GM23248 (cell line): Measurements from ENCODE around the gene DCAF7.

Experiments
- EZH2 ChIP-seq: fragments of 200-600 bp; sonication (generic); IDR thresholded peaks from 2 replicates; pipeline ENCODE4 v1.6.1; 2018; ENCODE audit warnings: antibody characterized with exemption, mild to moderate bottlenecking; ENCODE audit not compliant: insufficient read depth, poor library complexity, severe bottlenecking
- EZH2phosphoT487 ChIP-seq: fragments of 200-600 bp; sonication (generic); IDR thresholded peaks from 2 replicates; pipeline ENCODE4 v1.6.1; 2018; ENCODE audit warnings: antibody characterized with exemption, moderate library complexity, mild to moderate bottlenecking, low read depth; ENCODE audit not compliant: insufficient read depth

DNA sequence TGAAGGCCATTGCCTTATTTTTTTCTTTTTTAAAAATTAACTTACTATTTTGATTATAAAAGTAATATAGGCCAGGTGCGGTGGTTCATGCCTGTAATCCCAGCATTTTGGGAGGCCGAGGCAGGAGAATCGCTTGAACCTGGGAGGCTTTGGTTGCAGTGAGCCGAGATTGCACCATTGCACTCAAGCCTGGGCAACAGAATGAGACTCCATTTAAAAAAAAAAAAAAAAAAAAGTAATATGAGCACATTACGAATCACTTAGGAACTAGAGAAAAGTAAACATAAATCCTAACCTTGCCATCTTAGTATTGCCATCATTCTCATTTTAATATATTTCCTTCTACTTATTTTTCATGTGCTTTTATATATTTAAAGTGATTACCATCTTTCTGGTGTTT, 37.5 kb downstream of the DCAF7 start:
- no peak for TF ChIP-seq EZH2
- TF ChIP-seq EZH2phosphoT487 = no peak
